Rectal smooth muscle tissue (tissue), 1 donor: ENCODE measurements around the gene PLEKHD1.

Experiments
- H3K27ac ChIP-seq: one replicate; pipeline ENCODE4 v1.7.0; 2013; ENCODE audit warnings: low read depth, low read length, inconsistent platforms
- H3K27me3 ChIP-seq: one replicate; pipeline ENCODE4 v1.7.0; 2013; ENCODE audit warnings: low read length; ENCODE audit not compliant: control insufficient read depth, insufficient read depth
- H3K36me3 ChIP-seq: one replicate; pipeline ENCODE4 v1.7.0; 2013; ENCODE audit warnings: low read length; ENCODE audit not compliant: control insufficient read depth, insufficient read depth
- H3K4me1 ChIP-seq: one replicate; pipeline ENCODE4 v1.7.0; 2013; ENCODE audit warnings: low read length; ENCODE audit not compliant: control insufficient read depth, insufficient read depth
- H3K4me3 ChIP-seq: one replicate; pipeline ENCODE4 v1.7.0; 2013; ENCODE audit warnings: low read length
- H3K9ac ChIP-seq: one replicate; pipeline ENCODE4 v1.7.0; 2013; ENCODE audit warnings: low read length

PLEKHD1 gene

GRCh38 chr14:69543341-69544115, 59.0 kb downstream of the PLEKHD1 start:
- no peaks in the 10 kb centered on the region for H3K4me1 ChIP-seq
- H3K27me3 ChIP-seq: no peaks in the 10 kb centered on the region
- no peak overlapping the region for H3K4me3 ChIP-seq
- H3K36me3 ChIP-seq: no peaks in the 10 kb centered on the region
- H3K27ac ChIP-seq: no peak overlapping the region
- H3K9ac ChIP-seq: no peak overlapping the region

GRCh38 chr14:69547701-69548348, 63.3 kb downstream of the PLEKHD1 start:
- Histone ChIP-seq H3K4me3 (peak overlapping the region; percentile 9), H3K27me3 (no peaks in the 10 kb centered on the region), H3K27ac (no peak overlapping the region), H3K9ac (no peak overlapping the region), H3K4me1 (no peaks in the 10 kb centered on the region), H3K36me3 (no peaks in the 10 kb centered on the region)

DNA sequence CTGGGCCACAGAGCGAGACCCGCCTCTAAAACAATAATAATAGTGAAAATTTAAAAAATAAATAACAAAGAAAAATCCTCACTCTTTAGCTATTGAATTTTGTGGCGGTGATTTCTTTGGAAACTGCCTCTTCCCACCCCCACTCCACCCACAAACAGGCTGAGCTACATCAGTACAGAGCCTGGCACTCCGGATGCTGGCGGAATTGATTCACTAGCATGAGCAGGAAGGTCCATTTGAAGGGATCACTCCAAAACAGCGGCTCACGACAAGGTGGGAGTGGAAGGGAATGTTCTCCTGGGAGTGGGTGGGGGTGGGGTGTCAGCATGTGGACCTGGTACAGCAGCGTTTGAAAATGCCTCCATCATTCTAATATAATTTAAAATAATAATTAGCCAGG, 64.0 kb downstream of the PLEKHD1 start:
- Histone ChIP-seq H3K27ac (no peak overlapping the region), H3K4me1 (no peaks in the 10 kb centered on the region), H3K4me3 (no peak overlapping the region), H3K9ac (no peak overlapping the region), H3K27me3 (no peaks in the 10 kb centered on the region), H3K36me3 (no peaks in the 10 kb centered on the region)

DNA sequence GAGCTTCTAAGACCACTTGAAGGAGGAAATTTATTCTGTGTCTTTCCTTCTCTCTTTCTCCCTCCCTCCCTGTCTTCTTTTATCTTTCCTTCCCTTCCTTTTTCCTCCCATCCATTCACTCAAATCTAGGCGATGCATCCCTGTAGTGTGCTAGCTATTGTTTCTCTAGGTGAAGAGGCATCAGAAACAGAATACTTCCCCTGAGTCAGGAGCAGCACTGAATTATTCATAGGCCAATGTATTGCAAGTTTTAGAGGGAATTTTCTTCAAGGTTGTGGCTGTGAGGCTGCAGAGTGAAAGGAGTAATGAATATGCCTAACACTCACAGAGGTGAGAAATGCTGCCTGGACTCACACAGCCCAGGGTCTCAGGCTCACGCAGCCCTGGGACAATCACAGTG, 67.0 kb downstream of the PLEKHD1 start:
- Histone ChIP-seq H3K9ac (no peak overlapping the region), H3K4me3 (no peak overlapping the region), H3K4me1 (no peaks in the 10 kb centered on the region), H3K27me3 (no peaks in the 10 kb centered on the region), H3K27ac (no peak overlapping the region), H3K36me3 (no peaks in the 10 kb centered on the region)

DNA sequence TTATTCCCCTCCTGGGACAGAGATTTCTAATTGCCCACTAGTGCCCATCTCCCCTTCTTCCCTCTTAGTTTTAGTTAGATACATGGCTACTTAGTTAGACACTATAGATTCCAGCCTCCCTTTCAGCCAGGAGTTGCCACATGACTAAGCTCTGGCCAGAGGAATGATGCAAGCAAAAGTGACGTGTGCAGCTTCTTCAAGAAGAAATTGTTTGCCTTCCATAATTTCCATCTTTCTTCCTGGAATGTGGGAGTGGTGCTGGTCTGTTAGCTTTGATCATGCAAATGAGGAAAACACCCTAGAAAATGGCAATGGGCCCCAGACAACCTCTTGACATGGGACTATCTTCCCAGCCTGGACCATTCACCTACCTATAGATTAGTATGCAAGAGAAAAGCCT, 68.7 kb downstream of the PLEKHD1 start:
- no peaks in the 10 kb centered on the region for H3K27me3 ChIP-seq

DNA sequence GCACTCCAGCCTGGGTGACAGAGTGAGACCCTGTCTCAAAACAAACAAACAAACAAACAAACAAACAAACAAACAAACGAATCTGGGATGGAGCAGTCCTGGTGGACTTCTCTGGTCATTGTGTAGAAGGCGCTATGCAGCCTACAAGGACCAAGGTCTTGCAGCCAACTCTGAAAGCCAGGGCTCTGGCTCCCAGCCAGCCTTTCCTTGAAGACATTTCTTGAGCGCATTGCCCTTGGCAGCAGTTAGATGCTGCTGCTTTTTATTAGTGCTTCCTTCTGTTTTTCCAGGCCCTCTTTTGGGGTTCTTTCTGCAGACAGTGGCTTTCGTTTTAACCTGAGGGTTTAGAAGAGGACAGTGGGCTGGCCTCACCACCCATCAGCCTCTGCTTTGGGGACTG, 70.0 kb downstream of the PLEKHD1 start:
- Histone ChIP-seq H3K4me3 (no peak overlapping the region), H3K4me1 (no peaks in the 10 kb centered on the region), H3K27me3 (no peaks in the 10 kb centered on the region), H3K27ac (no peak overlapping the region), H3K9ac (no peak overlapping the region), H3K36me3 (no peaks in the 10 kb centered on the region)

More for the DNA sequence above, 68.7 kb downstream of the PLEKHD1 start:
- Histone ChIP-seq H3K27ac (no peak overlapping the region), H3K4me3 (no peak overlapping the region), H3K4me1 (no peaks in the 10 kb centered on the region), H3K9ac (no peak overlapping the region), H3K36me3 (no peaks in the 10 kb centered on the region)

- no peak overlapping the region for H3K9ac ChIP-seq
- H3K36me3 ChIP-seq: no peaks in the 10 kb centered on the region
- H3K27me3 ChIP-seq: peaks cover 2% of the 10 kb centered on the region
- H3K4me3 ChIP-seq: no peak overlapping the region
- H3K4me1 ChIP-seq: no peaks in the 10 kb centered on the region
- H3K27ac ChIP-seq: no peak overlapping the region
These were observed 74.2 kb downstream of the PLEKHD1 start for GRCh38 chr14:69558774-69559173.

DNA sequence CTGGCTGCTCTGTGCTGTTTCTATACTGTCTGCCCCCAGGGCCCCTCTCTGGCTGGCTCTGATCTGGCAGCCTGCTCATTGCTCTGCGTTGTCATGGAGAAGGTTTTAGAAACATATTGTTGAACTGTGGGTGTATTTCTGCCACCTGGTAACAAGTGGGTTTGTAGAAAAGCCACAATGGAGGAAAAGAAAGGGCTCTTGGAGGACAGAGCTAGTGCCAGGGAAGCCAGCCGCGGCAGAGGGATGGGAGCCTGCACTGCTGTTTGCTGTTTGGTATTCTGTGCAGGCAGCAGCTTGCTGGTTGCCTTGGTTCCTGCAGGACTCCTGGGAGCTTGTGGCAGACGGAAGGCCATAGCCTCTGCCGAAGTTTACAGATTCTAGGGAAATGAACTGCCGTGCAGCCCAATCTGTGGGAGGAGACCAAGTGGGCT, 75.1 kb downstream of the PLEKHD1 start:
- no peaks in the 10 kb centered on the region for H3K4me1 ChIP-seq
- peaks cover 2% of the 10 kb centered on the region for H3K27me3 ChIP-seq
- no peak overlapping the region for H3K27ac ChIP-seq
- H3K4me3 ChIP-seq: no peak overlapping the region
- H3K9ac ChIP-seq: no peak overlapping the region
- no peaks in the 10 kb centered on the region for H3K36me3 ChIP-seq

GRCh38 chr14:69560826-69561225, 76.3 kb downstream of the PLEKHD1 start:
- H3K4me3 ChIP-seq: no peak overlapping the region
- H3K27me3 ChIP-seq: peaks cover 2% of the 10 kb centered on the region
- H3K9ac ChIP-seq: no peak overlapping the region
- H3K4me1 ChIP-seq: no peaks in the 10 kb centered on the region
- H3K27ac ChIP-seq: no peak overlapping the region
- H3K36me3 ChIP-seq: no peaks in the 10 kb centered on the region

GRCh38 chr14:69561893-69562292, 77.4 kb downstream of the PLEKHD1 start:
- no peak overlapping the region for H3K27ac ChIP-seq
- H3K9ac ChIP-seq: no peak overlapping the region
- H3K4me1 ChIP-seq: no peaks in the 10 kb centered on the region
- H3K4me3 ChIP-seq: no peak overlapping the region
- peaks cover 2% of the 10 kb centered on the region for H3K27me3 ChIP-seq
- no peaks in the 10 kb centered on the region for H3K36me3 ChIP-seq

DNA sequence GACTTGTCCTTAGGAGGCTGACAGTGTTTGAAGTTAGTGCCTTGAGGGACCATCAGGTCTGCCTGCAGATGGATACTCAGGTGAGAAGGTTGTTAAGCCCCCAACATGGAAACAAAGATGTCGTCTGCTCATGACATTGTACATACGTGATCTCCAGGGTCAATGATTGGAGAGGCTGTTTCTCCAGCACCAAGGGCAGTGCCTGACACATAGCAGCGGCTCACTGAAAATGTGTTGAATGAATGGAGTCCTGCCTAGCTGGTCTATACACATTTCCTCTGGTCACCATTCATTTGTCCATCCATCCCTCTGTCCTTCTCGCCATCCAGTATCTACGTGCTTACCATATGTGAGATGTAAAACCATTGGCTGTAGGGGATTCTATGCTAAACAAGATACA, 83.0 kb downstream of the PLEKHD1 start:
- H3K36me3 ChIP-seq: no peaks in the 10 kb centered on the region
- no peak overlapping the region for H3K4me3 ChIP-seq
- H3K4me1 ChIP-seq: no peaks in the 10 kb centered on the region
- H3K27me3 ChIP-seq: peaks cover 22% of the 10 kb centered on the region
- no peak overlapping the region for H3K9ac ChIP-seq
- no peak overlapping the region for H3K27ac ChIP-seq

GRCh38 chr14:69569859-69570258, 85.3 kb downstream of the PLEKHD1 start:
- no peak overlapping the region for H3K27ac ChIP-seq
- no peak overlapping the region for H3K4me3 ChIP-seq
- H3K36me3 ChIP-seq: no peaks in the 10 kb centered on the region
- peaks cover 37% of the 10 kb centered on the region for H3K27me3 ChIP-seq
- peaks cover 6% of the 10 kb centered on the region for H3K4me1 ChIP-seq
- no peak overlapping the region for H3K9ac ChIP-seq

- no peak overlapping the region for H3K4me3 ChIP-seq
- no peak overlapping the region for H3K9ac ChIP-seq
- H3K27me3 ChIP-seq: peaks cover 37% of the 10 kb centered on the region
- H3K4me1 ChIP-seq: peaks cover 6% of the 10 kb centered on the region
- no peak overlapping the region for H3K27ac ChIP-seq
- H3K36me3 ChIP-seq: no peaks in the 10 kb centered on the region
These were observed 86.4 kb downstream of the PLEKHD1 start for GRCh38 chr14:69570836-69571330.
